MM.1S (cell line): ENCODE data around the gene CADM3.

Source experiments
- EZH2 ChIP-seq: fragments of 300-600 bp; sonication (generic); optimal IDR thresholded peaks from 2 replicates; pipeline ENCODE3; 2017; ENCODE audit warnings: low read depth, mild to moderate bottlenecking, antibody characterized with exemption, low read length, mixed read lengths
- EZH2phosphoT487 ChIP-seq: fragments of 300-600 bp; sonication (generic); IDR thresholded peaks from 2 replicates; pipeline ENCODE4 v1.6.1; 2018; ENCODE audit warnings: antibody characterized with exemption, low read length
- TF ChIP-seq, protein P1 (sequence below): fragments of 300-600 bp; sonication (generic); IDR thresholded peaks from 2 replicates; pipeline ENCODE4 v1.5.1; 2016; ENCODE audit warnings: antibody characterized with exemption, low read length, mixed read lengths

DNA sequence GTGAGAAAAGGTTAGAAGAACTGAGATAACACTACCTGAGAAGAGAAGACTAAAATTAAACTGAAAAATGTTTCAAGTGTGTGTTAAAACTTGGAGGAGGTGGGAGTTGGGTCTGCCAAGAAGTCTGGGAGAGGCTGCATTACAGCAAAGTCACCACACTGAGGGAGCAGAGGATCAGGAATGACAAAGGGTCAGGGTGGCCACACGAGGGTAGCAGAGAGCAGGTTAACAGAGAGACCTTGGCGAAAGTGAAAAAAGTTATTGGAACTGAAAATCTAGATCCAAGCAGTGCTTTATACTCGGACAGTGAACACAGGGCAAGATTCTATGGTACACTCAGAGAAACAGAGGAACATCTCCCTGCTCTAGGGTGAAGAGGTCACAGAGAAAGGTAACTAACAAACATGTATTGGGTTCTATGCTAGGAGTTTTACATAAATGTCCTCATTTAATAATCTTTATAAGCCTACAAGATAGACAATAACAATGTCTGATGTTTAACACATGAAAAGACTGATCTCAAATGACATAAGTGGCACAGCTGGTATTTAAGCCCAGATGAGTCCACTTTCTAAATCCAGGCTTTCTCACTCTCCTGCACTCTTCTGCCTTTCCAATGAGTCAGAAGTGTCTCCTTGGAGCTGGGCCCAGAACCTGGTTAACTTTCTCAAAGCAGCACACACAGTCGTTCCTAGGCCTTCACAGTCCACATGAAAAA, 10.3 kb upstream of the CADM3 start:
- TF ChIP-seq, protein P1, sequence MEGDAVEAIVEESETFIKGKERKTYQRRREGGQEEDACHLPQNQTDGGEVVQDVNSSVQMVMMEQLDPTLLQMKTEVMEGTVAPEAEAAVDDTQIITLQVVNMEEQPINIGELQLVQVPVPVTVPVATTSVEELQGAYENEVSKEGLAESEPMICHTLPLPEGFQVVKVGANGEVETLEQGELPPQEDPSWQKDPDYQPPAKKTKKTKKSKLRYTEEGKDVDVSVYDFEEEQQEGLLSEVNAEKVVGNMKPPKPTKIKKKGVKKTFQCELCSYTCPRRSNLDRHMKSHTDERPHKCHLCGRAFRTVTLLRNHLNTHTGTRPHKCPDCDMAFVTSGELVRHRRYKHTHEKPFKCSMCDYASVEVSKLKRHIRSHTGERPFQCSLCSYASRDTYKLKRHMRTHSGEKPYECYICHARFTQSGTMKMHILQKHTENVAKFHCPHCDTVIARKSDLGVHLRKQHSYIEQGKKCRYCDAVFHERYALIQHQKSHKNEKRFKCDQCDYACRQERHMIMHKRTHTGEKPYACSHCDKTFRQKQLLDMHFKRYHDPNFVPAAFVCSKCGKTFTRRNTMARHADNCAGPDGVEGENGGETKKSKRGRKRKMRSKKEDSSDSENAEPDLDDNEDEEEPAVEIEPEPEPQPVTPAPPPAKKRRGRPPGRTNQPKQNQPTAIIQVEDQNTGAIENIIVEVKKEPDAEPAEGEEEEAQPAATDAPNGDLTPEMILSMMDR: peak; percentile 100
- TF ChIP-seq EZH2 (no peak), EZH2phosphoT487 (no peak)
